ENCODE results near the gene AQP1. TPM values are rescaled to one million over a fixed set of nuclear protein-coding genes. Genes with fewer than 3 reads are reported as not detected.

Gene AQP1
- polyA plus RNA-seq, 1 donor from 2014 or later, result 3.2 TPM

- Histone ChIP-seq H3K9me3 (ENCODE audit: low read length) (no peaks in the 10 kb centered on the region), H3K27ac (ENCODE audit: low read length) (no peak overlapping the region), H3K79me2 (replicated peaks; ENCODE audit: insufficient read depth, low read length) (no peaks in the 10 kb centered on the region), H3K4me2 (ENCODE audit: low read length) (no peak overlapping the region), H3K27me3 (ENCODE audit: insufficient read depth, low read depth, low read length) (no peaks in the 10 kb centered on the region), H3K4me3 (ENCODE audit: low read length) (no peak overlapping the region), H3F3A (ENCODE audit: insufficient read depth, low read length, poor library complexity, severe bottlenecking) (no peaks in the 10 kb centered on the region), H3K9me2 (ENCODE audit: insufficient read depth, low read length) (no peaks in the 10 kb centered on the region), H3K36me3 (ENCODE audit: insufficient read depth, low read length) (no peaks in the 10 kb centered on the region), H3K9ac (ENCODE audit: low read length) (no peak overlapping the region), H2AFZ (ENCODE audit: low read depth, low read length) (no peak overlapping the region), H4K20me1 (ENCODE audit: insufficient read depth) (no peaks in the 10 kb centered on the region)
- TF ChIP-seq TAF1 (IDR thresholded peaks at IDR 0.05; ENCODE audit: low read depth) (no peak), RAD21 (conservative IDR thresholded peaks at IDR 0.05) (no peak), CTCF (IDR thresholded peaks at IDR 0.05; ENCODE audit: poor library complexity, severe bottlenecking) (no peak), POLR2AphosphoS5 (IDR thresholded peaks at IDR 0.05) (no peak), EZH2 (IDR thresholded peaks at IDR 0.05; ENCODE audit: borderline replicate concordance, insufficient read depth, low read length, poor library complexity, severe bottlenecking) (no peak), MXI1 (conservative IDR thresholded peaks at IDR 0.05; ENCODE audit: poor library complexity, severe bottlenecking) (no peak), SMC3 (conservative IDR thresholded peaks at IDR 0.05; ENCODE audit: poor library complexity) (no peak), EP300 (conservative IDR thresholded peaks at IDR 0.05; ENCODE audit: poor library complexity, severe bottlenecking) (no peak)
- TF ChIP-seq, protein P1, sequence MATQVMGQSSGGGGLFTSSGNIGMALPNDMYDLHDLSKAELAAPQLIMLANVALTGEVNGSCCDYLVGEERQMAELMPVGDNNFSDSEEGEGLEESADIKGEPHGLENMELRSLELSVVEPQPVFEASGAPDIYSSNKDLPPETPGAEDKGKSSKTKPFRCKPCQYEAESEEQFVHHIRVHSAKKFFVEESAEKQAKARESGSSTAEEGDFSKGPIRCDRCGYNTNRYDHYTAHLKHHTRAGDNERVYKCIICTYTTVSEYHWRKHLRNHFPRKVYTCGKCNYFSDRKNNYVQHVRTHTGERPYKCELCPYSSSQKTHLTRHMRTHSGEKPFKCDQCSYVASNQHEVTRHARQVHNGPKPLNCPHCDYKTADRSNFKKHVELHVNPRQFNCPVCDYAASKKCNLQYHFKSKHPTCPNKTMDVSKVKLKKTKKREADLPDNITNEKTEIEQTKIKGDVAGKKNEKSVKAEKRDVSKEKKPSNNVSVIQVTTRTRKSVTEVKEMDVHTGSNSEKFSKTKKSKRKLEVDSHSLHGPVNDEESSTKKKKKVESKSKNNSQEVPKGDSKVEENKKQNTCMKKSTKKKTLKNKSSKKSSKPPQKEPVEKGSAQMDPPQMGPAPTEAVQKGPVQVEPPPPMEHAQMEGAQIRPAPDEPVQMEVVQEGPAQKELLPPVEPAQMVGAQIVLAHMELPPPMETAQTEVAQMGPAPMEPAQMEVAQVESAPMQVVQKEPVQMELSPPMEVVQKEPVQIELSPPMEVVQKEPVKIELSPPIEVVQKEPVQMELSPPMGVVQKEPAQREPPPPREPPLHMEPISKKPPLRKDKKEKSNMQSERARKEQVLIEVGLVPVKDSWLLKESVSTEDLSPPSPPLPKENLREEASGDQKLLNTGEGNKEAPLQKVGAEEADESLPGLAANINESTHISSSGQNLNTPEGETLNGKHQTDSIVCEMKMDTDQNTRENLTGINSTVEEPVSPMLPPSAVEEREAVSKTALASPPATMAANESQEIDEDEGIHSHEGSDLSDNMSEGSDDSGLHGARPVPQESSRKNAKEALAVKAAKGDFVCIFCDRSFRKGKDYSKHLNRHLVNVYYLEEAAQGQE (IDR thresholded peaks at IDR 0.05; ENCODE audit: borderline replicate concordance), result no peak
Measured at GRCh38 chr7:30898411-30898810, 13.2 kb upstream of the AQP1 start.

DNA sequence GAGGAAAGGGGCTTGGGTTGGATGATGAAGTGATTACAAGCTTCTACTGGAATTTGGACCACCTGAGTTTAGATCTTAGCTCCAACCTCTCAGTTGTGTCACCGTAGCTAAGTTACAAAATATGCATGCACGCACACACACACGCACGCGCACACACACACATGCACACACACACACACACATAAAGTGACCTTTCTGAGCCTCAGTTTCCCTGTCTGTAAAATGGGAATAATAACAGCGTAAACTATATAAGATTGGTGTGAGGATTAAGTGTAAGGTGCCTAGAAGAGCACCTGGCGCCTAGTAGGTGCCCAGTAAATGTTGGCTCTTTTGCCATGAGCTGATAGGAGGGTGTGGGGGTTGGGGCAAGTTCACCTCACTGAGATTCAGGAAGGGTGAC, 12.6 kb upstream of the AQP1 start:
- H3F3A ChIP-seq (ENCODE audit: insufficient read depth, low read length, poor library complexity, severe bottlenecking), result no peaks in the 10 kb centered on the region

More for the DNA sequence above, 12.6 kb upstream of the AQP1 start:
- Histone ChIP-seq H3K79me2 (replicated peaks; ENCODE audit: insufficient read depth, low read length) (no peaks in the 10 kb centered on the region), H3K4me3 (ENCODE audit: low read length) (no peak overlapping the region), H3K9me3 (ENCODE audit: low read length) (no peaks in the 10 kb centered on the region), H2AFZ (ENCODE audit: low read depth, low read length) (no peak overlapping the region), H3K9me2 (ENCODE audit: insufficient read depth, low read length) (no peaks in the 10 kb centered on the region), H3K9ac (ENCODE audit: low read length) (no peak overlapping the region), H3K4me2 (ENCODE audit: low read length) (no peak overlapping the region), H4K20me1 (ENCODE audit: insufficient read depth) (no peaks in the 10 kb centered on the region), H3K36me3 (ENCODE audit: insufficient read depth, low read length) (no peaks in the 10 kb centered on the region), H3K27ac (ENCODE audit: low read length) (no peak overlapping the region), H3K27me3 (ENCODE audit: insufficient read depth, low read depth, low read length) (no peaks in the 10 kb centered on the region)
- no peak for TF ChIP-seq RAD21 (conservative IDR thresholded peaks at IDR 0.05)
- TF ChIP-seq EP300 (conservative IDR thresholded peaks at IDR 0.05; ENCODE audit: poor library complexity, severe bottlenecking), result no peak
- no peak for TF ChIP-seq POLR2AphosphoS5 (IDR thresholded peaks at IDR 0.05)
- no peak for TF ChIP-seq MXI1 (conservative IDR thresholded peaks at IDR 0.05; ENCODE audit: poor library complexity, severe bottlenecking)
- TF ChIP-seq SMC3 (conservative IDR thresholded peaks at IDR 0.05; ENCODE audit: poor library complexity), result no peak
- TF ChIP-seq TAF1 (IDR thresholded peaks at IDR 0.05; ENCODE audit: low read depth), result no peak
- TF ChIP-seq, protein P1 (IDR thresholded peaks at IDR 0.05; ENCODE audit: borderline replicate concordance), result no peak
- TF ChIP-seq EZH2 (IDR thresholded peaks at IDR 0.05; ENCODE audit: borderline replicate concordance, insufficient read depth, low read length, poor library complexity, severe bottlenecking), result no peak
- no peak for TF ChIP-seq CTCF (IDR thresholded peaks at IDR 0.05; ENCODE audit: poor library complexity, severe bottlenecking)
